ENCODE measurements around the gene SYTL1.

Gene SYTL1

DNA sequence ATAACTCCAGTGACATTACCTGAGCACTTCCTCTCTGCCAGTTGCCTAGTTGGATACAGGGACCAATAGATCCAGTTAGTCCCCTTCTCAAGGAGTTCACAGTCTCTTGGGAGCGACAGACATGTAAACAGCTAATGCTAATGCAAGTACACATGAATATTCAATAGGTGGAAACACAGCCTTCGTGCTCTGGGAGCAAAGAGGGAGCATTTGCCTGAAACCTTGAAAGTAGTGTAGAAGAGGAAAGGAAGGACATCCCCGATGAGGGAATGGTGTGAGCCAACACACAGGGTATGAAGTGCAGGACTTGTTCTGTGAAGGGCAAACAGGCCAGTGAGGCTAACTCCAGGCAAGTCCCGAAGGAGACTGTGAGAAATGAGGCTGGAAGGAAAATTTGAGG, 23.7 kb upstream of the SYTL1 start:
- in situ Hi-C loops (cut with HindIII; ENCODE audit: low sequenced_read_pairs): no loop called here

DNA sequence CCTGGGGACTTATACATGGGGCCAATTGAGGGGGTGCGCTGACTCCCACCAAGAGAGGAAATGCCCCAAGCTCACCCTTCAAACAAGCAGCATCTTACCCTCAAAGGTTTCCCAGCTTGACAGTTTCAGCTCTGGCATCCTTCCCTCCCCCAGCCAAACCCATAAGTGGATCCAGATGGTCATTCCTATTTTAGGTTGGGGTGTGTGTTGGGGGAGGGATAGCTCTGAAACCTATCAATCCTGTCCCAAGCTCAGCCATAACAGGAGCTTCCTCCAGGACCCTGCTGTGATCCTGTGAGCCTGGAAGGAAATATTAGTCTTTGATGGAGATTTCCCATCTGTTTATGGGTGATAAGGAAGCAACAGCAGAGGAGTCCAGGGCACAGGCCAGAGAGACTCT, 23.2 kb upstream of the SYTL1 start:
- in situ Hi-C loops (cut with HindIII; ENCODE audit: low sequenced_read_pairs): no loop called here

DNA sequence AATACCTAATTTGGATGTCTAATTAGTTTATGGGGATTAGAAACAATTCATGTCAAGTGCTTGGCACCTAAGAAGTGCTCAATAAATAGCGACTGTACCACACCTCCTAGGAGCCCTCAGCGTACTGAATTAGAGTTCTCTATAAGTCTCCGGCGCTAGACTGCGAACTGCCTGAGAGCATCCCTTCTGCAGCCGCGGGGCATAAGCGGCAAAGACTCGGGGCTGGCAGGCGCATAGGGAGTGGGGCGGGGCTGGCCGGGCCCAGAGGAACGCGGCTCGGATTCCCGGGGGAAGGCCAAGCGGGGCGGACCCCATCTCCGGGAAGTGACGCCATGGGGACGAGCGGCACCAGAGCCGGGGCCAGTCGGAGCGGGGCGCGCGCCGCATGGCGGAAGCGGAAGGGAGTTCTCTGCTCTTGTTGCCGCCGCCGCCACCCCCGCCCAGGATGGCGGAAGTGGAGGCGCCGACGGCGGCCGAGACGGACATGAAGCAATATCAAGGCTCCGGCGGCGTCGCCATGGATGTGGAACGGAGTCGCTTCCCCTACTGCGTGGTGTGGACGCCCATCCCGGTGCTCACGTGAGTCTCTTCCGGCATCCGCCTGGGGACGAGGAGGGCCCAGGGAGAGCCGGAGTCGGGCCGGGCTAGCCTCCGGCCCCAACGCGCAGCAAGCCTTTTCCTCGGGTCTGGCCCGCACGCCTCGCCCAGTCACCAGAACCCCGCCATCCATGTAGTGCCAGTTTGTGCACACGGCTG, 19.8 kb upstream of the SYTL1 start, which contains the start of gene TMEM222:
Gene TMEM222 (plus strand): TSS at position 351 of the 756 bp plus-strand sequence. CDS start 35 bp downstream, at position 386.
- in situ Hi-C loops (cut with HindIII; ENCODE audit: low sequenced_read_pairs): no loop called here

DNA sequence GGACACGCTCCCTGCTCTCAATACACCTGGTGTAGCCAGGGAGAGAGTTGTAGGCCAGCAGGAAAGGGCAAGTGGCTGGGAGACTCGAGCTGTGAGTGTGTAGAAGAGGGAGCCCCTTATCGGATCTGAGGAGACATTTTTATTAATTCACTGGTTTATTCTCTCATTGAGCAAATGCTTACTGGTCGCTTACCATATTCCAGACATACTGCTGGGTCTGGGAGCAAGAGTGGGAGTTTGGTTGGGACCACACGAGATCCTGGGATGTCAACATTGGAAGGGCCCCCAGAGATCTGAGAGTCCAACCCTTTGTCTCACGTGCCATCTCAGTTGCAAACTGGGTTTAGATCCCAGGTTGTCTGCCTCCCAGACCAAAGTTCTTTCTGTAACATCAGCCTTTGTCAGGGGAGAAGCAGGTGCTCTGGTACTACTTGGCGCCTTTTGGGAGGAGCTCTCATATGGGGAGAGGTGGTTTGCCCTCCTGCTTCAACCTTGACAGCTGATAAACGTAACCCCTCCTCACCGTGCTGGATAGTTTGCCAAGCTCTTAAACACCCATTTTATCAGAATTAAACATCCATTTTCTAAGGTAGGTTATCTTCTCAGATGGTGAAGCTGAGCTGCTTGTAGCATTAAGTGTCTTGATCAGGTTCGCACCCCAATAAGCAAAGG, 19.1 kb upstream of the SYTL1 start:
- in situ Hi-C loops (cut with HindIII; ENCODE audit: low sequenced_read_pairs): no loop called here

DNA sequence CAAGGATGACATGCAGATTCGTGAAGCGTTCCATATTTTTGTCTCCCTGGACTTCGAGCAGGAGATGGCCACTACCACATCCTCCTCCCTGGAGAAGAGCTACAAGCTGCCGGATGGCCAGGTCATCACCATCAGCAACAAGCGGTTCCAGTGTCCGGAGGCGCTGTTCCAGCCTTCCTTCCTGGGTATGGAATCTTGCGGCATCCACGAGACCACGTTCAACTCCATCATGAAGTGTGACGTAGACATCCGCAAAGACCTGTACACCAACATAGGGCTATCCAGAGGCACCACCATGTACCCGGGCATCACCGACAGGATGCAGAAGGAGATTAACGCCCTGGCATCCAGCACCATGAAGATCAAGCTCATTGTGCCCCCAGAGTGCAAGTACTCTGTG, 16.5 kb upstream of the SYTL1 start:
- in situ Hi-C loops (cut with HindIII; ENCODE audit: low sequenced_read_pairs): no loop called here

DNA sequence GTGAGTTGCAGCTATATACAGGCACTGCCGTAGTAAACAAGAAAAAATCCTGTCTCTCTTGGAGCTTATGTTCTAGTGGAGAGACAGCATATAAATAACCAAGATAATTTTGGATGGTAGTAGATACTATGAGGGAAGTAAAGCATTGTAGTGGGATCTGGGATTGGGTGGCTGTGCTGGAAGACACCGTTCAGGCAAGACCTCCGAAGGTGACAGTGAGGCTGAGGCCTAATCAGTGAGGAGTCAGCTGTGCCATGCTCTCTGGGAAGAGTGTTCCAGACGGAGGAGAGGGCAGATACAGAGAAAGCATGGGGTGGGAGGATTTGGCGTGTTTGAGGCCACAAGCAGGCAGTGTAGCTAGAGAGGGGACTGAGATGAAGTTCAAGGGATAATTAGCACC, 13.9 kb upstream of the SYTL1 start:
- in situ Hi-C loops (cut with HindIII; ENCODE audit: low sequenced_read_pairs): no loop called here

DNA sequence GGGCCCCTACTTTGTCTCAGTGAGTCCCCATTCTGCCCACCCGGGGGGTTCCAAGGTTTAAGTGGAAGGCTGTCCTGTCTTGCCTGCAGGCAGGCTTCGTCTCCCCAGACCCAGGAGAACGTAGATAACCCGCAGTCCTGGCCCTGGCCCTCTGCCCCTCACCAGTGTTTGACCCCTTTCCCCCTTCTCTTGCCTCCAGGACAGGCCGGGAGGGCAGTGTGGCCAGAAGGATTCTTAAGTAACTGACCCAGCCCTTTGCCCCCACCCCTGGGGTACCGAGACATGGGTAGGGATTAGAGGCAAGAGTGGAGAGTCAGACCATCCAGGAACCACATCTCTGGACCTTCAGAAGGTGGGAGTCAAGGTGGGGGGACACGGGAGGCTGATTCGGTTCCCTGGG, 11.0 kb upstream of the SYTL1 start:
- in situ Hi-C loops (cut with HindIII; ENCODE audit: low sequenced_read_pairs): no loop called here

DNA sequence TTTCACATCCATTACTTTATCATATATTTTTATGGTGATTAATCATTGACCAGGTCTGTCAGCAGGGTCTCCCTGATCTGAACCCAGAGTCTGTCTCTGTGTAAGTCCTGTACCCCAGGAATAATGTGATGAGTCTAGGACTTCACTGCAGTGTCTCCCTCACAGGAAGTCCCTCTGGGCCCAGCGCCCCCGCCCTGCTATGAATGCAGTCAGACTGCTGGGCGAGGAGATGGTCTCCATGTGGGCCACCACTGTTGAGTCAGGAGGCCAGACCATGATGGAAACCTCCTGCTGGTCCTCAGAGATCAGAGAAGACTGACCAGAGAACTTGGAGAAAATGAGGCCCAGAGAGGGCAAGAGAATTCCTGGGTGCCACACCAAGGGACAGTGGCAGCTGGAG, 10.4 kb upstream of the SYTL1 start:
- in situ Hi-C loops (cut with HindIII; ENCODE audit: low sequenced_read_pairs): no loop called here

DNA sequence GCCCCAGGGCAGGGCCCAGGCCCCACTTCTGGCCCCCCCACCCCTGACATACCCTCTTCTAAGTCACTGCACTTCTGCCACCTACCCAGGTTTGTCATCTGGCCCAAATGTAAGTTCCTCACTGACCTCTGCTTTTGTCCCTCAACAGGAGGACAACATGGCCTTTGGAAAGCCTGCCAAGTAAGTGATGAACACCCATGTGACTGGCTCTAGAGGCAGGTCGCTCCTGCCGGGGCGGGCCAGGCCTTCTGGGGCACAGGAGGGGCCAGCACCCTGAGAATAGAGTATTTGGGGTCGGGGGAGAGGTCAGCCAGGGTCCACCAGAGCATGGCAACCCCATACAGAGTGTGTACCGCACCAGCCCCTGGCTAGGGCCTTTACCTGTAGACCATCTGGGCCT, 9.9 kb upstream of the SYTL1 start:
- in situ Hi-C loops (cut with HindIII; ENCODE audit: low sequenced_read_pairs): no loop called here

DNA sequence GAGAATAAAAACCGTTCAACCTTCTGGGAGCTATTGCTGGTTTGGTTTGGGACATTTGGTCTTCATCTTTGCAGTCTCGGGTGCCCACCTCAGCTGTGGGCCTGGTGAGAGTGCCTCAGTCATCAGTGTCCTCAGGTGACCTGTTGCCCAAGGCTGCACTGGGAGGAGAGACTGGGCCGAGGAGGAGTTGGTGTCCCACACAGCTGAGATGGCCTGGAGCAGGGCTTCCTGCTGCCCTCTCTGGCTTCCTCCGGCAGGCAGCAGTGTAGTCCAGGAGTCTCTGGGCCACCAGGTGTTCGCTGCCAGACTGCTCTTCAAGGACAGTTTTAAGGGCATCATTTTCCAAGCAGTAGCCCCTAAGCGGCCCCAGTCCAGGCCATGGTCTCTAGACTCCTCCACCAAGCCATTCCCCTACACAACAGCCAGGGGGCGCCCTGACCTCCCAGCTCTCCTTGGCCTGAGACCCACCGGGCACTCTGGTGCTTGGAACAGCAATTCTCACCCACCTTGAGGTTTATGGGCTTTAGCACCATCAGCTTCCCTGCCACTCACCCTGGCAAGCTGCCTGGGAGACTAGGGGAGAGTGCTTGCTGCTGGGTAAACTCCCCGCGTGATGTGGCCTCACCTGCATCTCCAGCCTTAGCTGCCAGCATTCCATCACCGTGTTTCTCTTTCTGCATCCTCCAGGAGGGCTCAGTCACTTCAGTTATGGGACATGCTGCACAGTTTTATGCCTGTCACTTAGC, 9.1 kb upstream of the SYTL1 start:
- in situ Hi-C loops (cut with HindIII; ENCODE audit: low sequenced_read_pairs): no loop called here

DNA sequence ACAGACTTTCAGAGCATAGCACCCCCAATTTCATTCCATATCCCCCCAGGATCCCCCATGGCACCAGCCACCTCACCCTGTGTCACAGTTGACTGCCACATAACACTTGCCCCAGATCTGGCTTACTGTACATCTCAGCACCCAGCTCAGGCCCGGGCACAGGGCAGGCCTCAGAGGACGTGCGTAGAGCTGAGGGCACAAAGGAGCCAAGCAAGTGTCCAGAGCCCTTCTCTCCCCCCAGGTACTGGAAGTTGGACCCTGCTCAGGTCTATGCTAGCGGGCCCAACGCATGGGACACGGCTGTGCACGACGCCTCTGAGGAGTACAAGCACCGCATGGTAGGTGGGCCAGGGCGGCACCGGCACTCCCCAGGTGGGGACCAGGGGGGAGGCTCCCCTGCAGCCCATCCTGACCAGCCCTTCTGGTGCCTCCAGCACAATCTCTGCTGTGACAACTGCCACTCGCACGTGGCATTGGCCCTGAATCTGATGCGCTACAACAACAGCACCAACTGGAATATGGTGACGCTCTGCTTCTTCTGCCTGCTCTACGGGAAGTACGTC, 8.0 kb upstream of the SYTL1 start:
- in situ Hi-C loops (cut with HindIII; ENCODE audit: low sequenced_read_pairs): no loop called here

DNA sequence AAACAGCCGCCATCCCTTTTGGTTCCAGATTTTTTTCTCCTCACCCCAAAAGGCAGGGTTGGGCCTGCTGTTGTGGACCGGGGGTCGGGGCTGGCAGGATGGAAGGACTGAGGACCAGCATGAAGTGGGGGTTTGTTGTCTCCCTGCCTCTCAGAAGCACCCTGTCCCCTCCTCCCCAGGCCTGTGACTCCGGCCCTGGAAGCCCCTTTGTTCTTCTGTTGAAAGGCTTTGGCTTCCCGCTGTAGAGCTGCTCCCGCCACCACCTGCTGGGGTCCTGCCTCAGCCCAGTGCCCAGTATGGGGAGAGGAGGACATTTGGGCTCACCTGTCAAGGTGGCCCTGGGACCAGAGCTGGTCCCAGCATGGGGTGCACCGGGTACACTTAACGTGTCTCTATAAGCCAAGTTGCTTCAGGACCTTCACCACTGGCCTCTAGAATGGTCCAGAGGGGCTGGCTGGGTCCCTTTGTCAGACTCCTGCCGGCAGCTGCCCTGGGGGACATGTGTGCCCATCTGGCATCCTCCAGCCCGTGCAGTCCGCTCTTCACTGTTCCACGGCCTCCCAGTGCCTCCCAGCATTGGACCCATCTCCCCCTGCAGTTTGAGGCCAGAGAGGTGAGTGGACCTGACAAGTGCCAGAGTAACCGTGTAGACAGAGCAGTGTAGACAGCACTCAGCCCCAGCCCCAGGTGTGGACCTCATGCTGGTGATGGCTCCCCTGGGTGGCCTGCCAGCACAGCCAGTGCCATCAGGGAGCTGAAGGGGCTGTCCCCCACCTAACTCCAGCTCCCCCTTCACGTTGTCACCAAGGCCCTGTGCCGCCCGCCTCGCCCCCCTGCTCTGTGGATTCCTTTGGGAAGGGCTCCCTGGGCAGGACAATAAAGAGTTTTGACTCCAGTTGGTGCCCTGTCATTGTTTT, 6.1 kb upstream of the SYTL1 start:
- in situ Hi-C loops (cut with HindIII; ENCODE audit: low sequenced_read_pairs): loop anchor here (5.0 kb wide), 1 partner anchor 62 kb away; no protein-coding TSS in a partner anchor

DNA sequence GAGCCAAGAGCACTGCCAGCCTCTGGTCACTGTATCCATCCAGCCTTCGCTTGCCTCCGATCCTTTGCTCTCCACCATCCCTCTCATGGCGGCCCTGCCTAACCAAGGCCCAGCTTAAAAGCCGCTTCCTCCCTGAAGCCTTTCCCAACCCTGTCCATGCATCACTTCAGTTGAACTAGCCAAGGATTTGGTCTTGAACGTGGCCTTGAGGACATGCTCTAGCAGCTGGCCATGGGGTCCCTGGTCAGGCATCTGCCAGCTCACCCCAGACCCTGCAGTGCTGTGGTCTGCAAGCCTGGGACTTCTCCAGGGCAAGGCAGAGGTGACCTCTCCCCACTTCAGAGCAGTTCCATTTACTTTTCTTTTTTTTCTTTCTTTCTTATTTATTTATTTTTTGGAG, 5.1 kb upstream of the SYTL1 start:
- in situ Hi-C loops (cut with HindIII; ENCODE audit: low sequenced_read_pairs): loop anchor here (5.0 kb wide), 1 partner anchor 61 kb away; no protein-coding TSS in a partner anchor

DNA sequence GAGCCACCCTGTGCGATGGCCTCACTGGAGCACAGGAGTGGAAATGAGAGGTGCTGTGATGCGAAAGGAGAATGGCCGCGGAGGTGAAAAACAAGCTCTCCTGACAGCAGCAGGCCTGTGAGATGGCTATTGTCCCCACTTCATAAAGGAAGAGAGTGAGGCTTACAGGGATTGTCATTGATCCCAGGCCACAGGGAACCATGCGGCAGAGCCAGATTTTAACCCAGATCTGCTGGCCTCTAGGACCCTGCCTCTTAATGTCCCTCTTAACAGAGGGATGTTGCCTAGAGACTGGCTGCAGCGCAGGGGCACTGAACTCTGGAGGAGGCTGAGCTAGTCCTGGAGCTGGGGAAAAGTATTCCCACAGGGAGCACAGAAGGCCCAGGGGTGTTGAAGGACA, 3.1 kb upstream of the SYTL1 start:
- in situ Hi-C loops (cut with HindIII; ENCODE audit: low sequenced_read_pairs): loop anchor here (5.0 kb wide), 1 partner anchor 59 kb away; no protein-coding TSS in a partner anchor

DNA sequence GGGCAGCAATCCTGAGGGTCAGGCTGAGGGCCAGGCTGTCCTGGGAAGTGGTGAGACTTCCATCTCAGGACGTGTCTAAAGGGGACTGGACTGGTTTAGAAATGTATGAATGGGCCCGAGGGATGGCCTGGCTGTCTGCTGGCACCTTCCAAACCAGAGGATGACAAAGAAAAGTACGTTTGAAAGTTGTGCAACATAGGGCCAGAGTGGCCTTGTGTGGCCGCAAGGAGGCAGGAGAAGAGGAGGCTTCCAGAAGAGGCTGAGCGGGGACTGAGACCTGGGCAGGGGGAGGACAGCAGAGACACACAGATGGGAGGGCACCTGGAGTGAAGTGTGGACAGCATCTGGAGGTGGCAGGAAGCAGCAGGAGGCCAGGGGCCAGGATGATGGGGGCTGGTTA, 2.6 kb upstream of the SYTL1 start:
- in situ Hi-C loops (cut with HindIII; ENCODE audit: low sequenced_read_pairs): loop anchor here (5.0 kb wide), 1 partner anchor 58 kb away; no protein-coding TSS in a partner anchor

DNA sequence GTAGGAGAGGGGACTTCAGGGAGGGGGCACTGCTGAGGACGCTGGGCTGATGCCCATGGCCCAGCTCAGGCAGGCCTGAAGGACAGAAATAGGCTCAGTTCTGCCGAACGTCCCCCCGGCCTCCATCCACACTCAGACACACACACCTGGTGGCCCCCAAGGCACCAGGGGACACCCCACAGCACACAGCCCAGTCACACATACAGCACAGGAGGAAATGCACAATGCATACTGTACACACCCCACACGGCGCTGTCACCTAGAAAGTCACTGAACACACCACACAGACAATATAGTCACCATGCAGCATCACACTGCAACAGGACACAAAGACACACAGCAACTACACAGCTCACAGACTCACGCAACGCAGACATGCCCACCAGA, 562 bp downstream of the SYTL1 start:
- in situ Hi-C loops (cut with HindIII; ENCODE audit: low sequenced_read_pairs): no loop called here

DNA sequence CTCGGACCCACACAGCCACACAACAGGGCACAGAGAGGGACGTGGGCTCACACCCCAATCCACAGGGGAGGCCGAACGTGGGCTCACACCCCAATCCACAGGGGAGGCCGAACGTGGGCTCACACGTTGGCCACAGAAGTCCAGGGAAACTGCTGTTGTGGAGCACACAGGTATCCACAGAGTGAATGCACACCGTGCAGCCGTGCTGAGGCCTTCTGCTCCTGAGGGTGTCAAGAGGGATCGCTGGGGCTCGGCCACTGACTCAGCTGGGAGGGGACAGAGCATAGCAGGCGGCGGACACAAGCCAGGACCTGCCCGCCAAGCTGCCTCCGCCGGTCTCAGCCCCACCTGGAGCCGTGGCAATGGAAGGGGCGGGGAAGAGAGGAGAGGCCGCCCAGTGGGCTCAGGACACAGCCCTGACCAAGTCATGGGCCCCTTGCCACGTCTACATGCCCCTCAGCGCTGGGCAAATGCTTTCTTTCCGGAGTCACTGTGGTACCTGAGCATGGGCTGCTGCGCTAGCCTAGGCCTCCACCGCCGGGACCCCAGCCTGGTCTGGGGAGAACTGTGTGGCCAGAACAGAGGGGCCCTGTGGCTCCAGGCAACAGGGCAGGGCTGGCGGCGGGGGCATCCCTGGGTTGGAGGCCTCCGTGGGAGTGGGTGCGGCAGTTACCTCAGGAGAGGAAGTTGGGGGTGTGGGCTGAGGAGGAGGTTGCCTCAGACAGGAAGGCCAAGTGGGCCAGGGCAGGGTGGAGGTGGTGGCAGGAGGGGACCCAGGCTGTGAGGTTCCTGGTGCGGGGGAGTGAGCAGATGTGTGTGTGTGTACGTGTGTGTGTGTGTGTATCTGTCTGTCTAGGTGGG, 1.2 kb downstream of the SYTL1 start:
- in situ Hi-C loops (cut with HindIII; ENCODE audit: low sequenced_read_pairs): no loop called here

DNA sequence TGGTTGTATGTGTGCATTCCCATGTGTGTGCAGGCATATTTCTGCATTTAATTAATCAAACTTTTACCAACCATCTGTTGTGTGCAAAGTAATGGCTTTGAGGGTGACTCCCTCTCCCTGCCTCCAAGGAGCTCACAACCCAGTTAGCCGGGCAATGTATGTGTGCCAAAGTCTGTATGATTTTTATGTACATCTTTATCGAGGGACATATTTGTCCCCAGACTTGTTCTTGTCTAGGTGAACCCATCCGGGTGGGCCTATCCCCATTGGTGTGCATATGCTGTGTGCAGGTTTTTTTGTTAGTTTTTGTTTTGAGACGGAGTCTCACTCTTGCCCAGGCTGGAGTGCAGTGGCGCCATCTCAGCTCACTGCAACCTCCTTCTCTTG, 1.8 kb downstream of the SYTL1 start:
- in situ Hi-C loops (cut with HindIII; ENCODE audit: low sequenced_read_pairs): no loop called here

DNA sequence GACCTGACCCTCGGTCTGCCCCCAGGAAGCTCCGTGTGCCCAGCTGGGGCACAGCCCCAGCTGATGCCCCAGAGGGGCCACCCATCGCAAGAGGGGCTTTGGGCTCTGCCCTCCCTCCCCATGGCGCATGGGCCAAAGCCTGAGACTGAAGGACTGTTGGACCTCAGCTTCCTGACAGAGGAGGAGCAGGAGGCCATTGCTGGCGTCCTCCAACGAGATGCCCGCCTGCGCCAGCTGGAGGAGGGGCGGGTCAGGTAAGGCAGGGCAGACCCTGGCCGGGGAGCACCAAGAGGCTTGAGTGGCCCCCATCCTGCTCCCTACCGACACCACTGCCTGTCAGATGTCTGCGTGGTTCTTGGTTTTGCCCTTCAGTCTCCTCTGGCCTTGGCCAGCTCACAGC, 3.5 kb downstream of the SYTL1 start:
- in situ Hi-C loops (cut with HindIII; ENCODE audit: low sequenced_read_pairs): no loop called here

All from endothelial cell of hepatic sinusoid (primary cell).